VCaP (cell line): Measurements from ENCODE around the gene CEP290.

Experiments used
- H3K27ac ChIP-seq: fragments of 450-650 bp; 2 replicates; pipeline ENCODE4 v1.5.1; 2017
- CTCF ChIP-seq: fragments of 450-650 bp; conservative IDR thresholded peaks from 2 replicates; pipeline ENCODE4 v1.5.1; 2017; ENCODE audit warnings: mild to moderate bottlenecking, moderate library complexity

Gene CEP290

GRCh38 chr12:88067301-88067700, 74.6 kb downstream of the CEP290 start:
- H3K27ac ChIP-seq = no peak overlapping the region
- TF ChIP-seq CTCF = no peak

- no peak overlapping the region for H3K27ac ChIP-seq
- TF ChIP-seq CTCF = no peak
Measured at GRCh38 chr12:88063375-88063774, 78.5 kb downstream of the CEP290 start.

GRCh38 chr12:88062474-88062873, 79.4 kb downstream of the CEP290 start:
- TF ChIP-seq CTCF = no peak

GRCh38 chr12:88058719-88059077, 83.2 kb downstream of the CEP290 start:
- no peak for TF ChIP-seq CTCF
- H3K27ac ChIP-seq = no peak overlapping the region

More at GRCh38 chr12:88062474-88062873, 79.4 kb downstream of the CEP290 start:
- no peak overlapping the region for H3K27ac ChIP-seq

GRCh38 chr12:88057994-88058718, 83.7 kb downstream of the CEP290 start:
- no peak for TF ChIP-seq CTCF
- no peak overlapping the region for H3K27ac ChIP-seq

- TF ChIP-seq CTCF = no peak
- no peak overlapping the region for H3K27ac ChIP-seq
Measured at GRCh38 chr12:88056571-88056970, 85.3 kb downstream of the CEP290 start.

GRCh38 chr12:88052686-88053085, 89.2 kb downstream of the CEP290 start:
- TF ChIP-seq CTCF = peak; percentile 77
- H3K27ac ChIP-seq = no peak overlapping the region
